Fibroblast of lung (primary cell): ENCODE results near the gene ZNF506.

Source experiments
- EZH2 ChIP-seq: IDR thresholded peaks from 2 replicates; pipeline ENCODE4 v1.5.1; 2012; ENCODE audit warnings: low read length, control low read depth, mild to moderate bottlenecking; ENCODE audit errors: missing control alignments
- TF ChIP-seq, protein P1 (sequence below), 2 donors: IDR thresholded peaks in 1 of 2; conservative IDR thresholded peaks in 1 of 2; 1 replicate in 1 of 2; 2 replicates in 1 of 2; pipeline ENCODE4 v1.5.1; 2011 to 2012; ENCODE audit warnings: low read length in 2 of 2, control low read depth in 1 of 2, inconsistent platforms in 1 of 2, low read depth in 1 of 2, mild to moderate bottlenecking in 1 of 2

DNA sequence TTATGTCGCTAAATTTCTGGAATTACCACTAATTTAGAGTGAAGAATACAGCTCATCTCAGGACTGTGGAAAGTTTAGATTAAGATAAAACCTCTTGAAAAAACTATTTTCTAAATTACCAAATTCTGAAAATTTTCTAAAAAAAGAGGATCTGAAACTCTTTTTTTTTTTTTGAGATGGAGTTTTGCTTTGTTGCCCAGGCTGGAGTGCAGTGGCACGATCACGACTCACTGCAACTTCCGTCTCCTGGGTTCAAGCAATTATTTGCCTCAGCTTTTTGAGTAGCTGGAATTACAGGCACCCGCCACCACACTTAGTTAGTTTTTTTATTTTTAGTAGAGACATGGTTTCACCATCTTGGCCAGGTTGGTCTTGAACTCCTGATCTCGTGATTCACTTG lies 27.5 kb upstream of the ZNF506 start:
- TF ChIP-seq, protein P1, sequence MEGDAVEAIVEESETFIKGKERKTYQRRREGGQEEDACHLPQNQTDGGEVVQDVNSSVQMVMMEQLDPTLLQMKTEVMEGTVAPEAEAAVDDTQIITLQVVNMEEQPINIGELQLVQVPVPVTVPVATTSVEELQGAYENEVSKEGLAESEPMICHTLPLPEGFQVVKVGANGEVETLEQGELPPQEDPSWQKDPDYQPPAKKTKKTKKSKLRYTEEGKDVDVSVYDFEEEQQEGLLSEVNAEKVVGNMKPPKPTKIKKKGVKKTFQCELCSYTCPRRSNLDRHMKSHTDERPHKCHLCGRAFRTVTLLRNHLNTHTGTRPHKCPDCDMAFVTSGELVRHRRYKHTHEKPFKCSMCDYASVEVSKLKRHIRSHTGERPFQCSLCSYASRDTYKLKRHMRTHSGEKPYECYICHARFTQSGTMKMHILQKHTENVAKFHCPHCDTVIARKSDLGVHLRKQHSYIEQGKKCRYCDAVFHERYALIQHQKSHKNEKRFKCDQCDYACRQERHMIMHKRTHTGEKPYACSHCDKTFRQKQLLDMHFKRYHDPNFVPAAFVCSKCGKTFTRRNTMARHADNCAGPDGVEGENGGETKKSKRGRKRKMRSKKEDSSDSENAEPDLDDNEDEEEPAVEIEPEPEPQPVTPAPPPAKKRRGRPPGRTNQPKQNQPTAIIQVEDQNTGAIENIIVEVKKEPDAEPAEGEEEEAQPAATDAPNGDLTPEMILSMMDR (conservative IDR thresholded peaks at IDR 0.05 in 1 of 2, IDR thresholded peaks at IDR 0.05 in 1 of 2; ENCODE audit: low read depth in 1 of 2, low read length in 2 of 2): no peak
- no peak for TF ChIP-seq EZH2
